Motor neuron (in vitro differentiated cells): ENCODE data around the gene AK9. TPM values are rescaled to one million over a fixed set of nuclear protein-coding genes. Genes with fewer than 3 reads are reported as not detected.

ENCODE experiments used
- ATAC-seq, 8 experiments: fragments of 200-7000 bp; cut with Tn5 transposase; replicated peaks in 6 of 8; 2 replicates each; pipeline ENCODE4 v1.8.0; 2021; ENCODE audit warnings: mild to moderate bottlenecking in 8 of 8, moderate library complexity in 8 of 8
- H3K27ac ChIP-seq, 2 donors: fragments of 250-450 bp; sonication (Bioruptor Pico); 2 replicates each; pipeline ENCODE4 v1.9.0; 2021; ENCODE audit warnings: antibody characterized with exemption in 2 of 2, mild to moderate bottlenecking in 2 of 2, moderate library complexity in 1 of 2
- H3K4me1 ChIP-seq, 2 donors: fragments of 250-450 bp; sonication (Bioruptor Pico); replicated peaks in 1 of 2; 2 replicates each; pipeline ENCODE4 v1.6.1; 2021; ENCODE audit warnings: antibody characterized with exemption in 2 of 2, mild to moderate bottlenecking in 2 of 2, moderate library complexity in 1 of 2
- H3K4me3 ChIP-seq, 5 donors: fragments of 250-450 bp; sonication (Bioruptor Pico); 2 replicates each; pipeline ENCODE4 v1.9.0; 2021; ENCODE audit warnings: antibody characterized with exemption in 5 of 5, mild to moderate bottlenecking in 5 of 5, moderate library complexity in 4 of 5
- whole genome bisulfite sequencing, 10 experiments: fragments of 450-650 bp; shearing (Covaris generic); methylation state at CpG; one replicate each; pipeline ENCODE4 v1.0.0; 2022; 5-methylcytosine and 5-hydroxymethylcytosine counted together
- in situ Hi-C, 9 experiments: fragments of 400-800 bp; cut with MboI; loops; one replicate each; pipeline ENCODE4 v1.15.0; 2021; ENCODE audit warnings: low sequenced_read_pairs in 9 of 9, low pct_unique_long_range_greater_than_20kb in 2 of 9; ENCODE audit not compliant: unreplicated experiment in 9 of 9
- total RNA-seq, 8 experiments: library from RNA; unstranded; fragments of 300-600 nt; gene quantifications; 2 replicates each; pipeline versions ENCODE4 v1.2.3 to v1.2.4, GENCODE V29; 2022

Gene AK9
- total RNA-seq, 8 experiments from 2014 or later: 7.0 to 18.1 (median 13.3) TPM

GRCh38 chr6:109516929-109517328 lies 174.1 kb downstream of the AK9 start:
- Histone ChIP-seq H3K27ac (no peak overlapping the region), H3K4me3 (no peak overlapping the region), H3K4me1 (peaks cover 0 to 7% of the 10 kb centered on the region in 2 donors)
- in situ Hi-C loops: loop anchor here in 1 of 9 experiments (25.0 kb wide), 1 partner anchor 170 kb away; the partner anchor contains the start of genes AK9 and FIG4
- ATAC-seq: no peak
- WGBS, 10 experiments: 33 to 100% (median 53%) methylated on average over 1 to 3 of the region's 3 CpGs; no CpG with 5 or more reads in 3 of the 10 experiments

GRCh38 chr6:109515781-109516409 lies 175.1 kb downstream of the AK9 start:
- H3K4me3 ChIP-seq: no peak overlapping the region
- 34 to 94% (median 79%) methylated on average over 2 to 6 of the region's 6 CpGs for WGBS, 10 experiments
- no peak for ATAC-seq
- H3K27ac ChIP-seq: no peak overlapping the region
- in situ Hi-C loops: loop anchor here in 1 of 9 experiments (25.0 kb wide), 1 partner anchor 171 kb away; the partner anchor contains the start of genes AK9 and FIG4
- peaks cover 0 to 7% of the 10 kb centered on the region in 2 donors for H3K4me1 ChIP-seq

GRCh38 chr6:109514946-109515345 lies 176.1 kb downstream of the AK9 start:
- in situ Hi-C loops: loop anchor here in 1 of 9 experiments (25.0 kb wide), 1 partner anchor 172 kb away; the partner anchor contains the start of genes AK9 and FIG4
- no peak for ATAC-seq

GRCh38 chr6:109513571-109514071 lies 177.4 kb downstream of the AK9 start:
- peak in 5 of 8 experiments; percentile 42 to 65 (median 49) for ATAC-seq
- no peak overlapping the region for H3K4me3 ChIP-seq

More at GRCh38 chr6:109514946-109515345, 176.1 kb downstream of the AK9 start:
- Histone ChIP-seq H3K4me1 (peaks cover 0 to 7% of the 10 kb centered on the region in 2 donors), H3K27ac (no peak overlapping the region), H3K4me3 (no peak overlapping the region)
- WGBS, 10 experiments: 50 to 100% (median 83%) methylated on average over 1 to 3 of the region's 3 CpGs; no CpG with 5 or more reads in 1 of the 10 experiments

GRCh38 chr6:109512271-109512817 lies 178.7 kb downstream of the AK9 start:
- ATAC-seq: no peak
- in situ Hi-C loops: loop anchor here in 1 of 9 experiments (25.0 kb wide), 1 partner anchor 175 kb away; the partner anchor contains the start of genes AK9 and FIG4
- no peak overlapping the region for H3K27ac ChIP-seq
- H3K4me1 ChIP-seq: peaks cover 0 to 7% of the 10 kb centered on the region in 2 donors
- H3K4me3 ChIP-seq: no peak overlapping the region
- WGBS, 10 experiments: 27 to 100% (median 63%) methylated on average over 2 of the region's 2 CpGs; no CpG with 5 or more reads in 2 of the 10 experiments

More at GRCh38 chr6:109513571-109514071, 177.4 kb downstream of the AK9 start:
- H3K27ac ChIP-seq: no peak overlapping the region
- in situ Hi-C loops: loop anchor here in 1 of 9 experiments (25.0 kb wide), 1 partner anchor 174 kb away; the partner anchor contains the start of genes AK9 and FIG4
- H3K4me1 ChIP-seq: peaks cover 0 to 7% of the 10 kb centered on the region in 2 donors
- WGBS, 10 experiments: 17 to 100% (median 57%) methylated on average over 1 to 2 of the region's 2 CpGs; no CpG with 5 or more reads in 3 of the 10 experiments

- in situ Hi-C loops: loop anchor here in 1 of 9 experiments (25.0 kb wide), 1 partner anchor 175 kb away; the partner anchor contains the start of genes AK9 and FIG4
Observed at GRCh38 chr6:109511832-109512231, 179.2 kb downstream of the AK9 start.

GRCh38 chr6:109510358-109510757 lies 180.6 kb downstream of the AK9 start:
- in situ Hi-C loops: loop anchor here in 1 of 9 experiments (25.0 kb wide), 1 partner anchor 177 kb away; the partner anchor contains the start of genes AK9 and FIG4
- WGBS, 10 experiments: 60% methylated on average over 1 of the region's 1 CpG; no CpG with 5 or more reads in 9 of the 10 experiments
- peak in 1 of 8 experiments; percentile 67 for ATAC-seq

More at GRCh38 chr6:109511832-109512231, 179.2 kb downstream of the AK9 start:
- no peak overlapping the region for H3K4me3 ChIP-seq
- H3K4me1 ChIP-seq: peaks cover 0 to 7% of the 10 kb centered on the region in 2 donors
- ATAC-seq: no peak
- WGBS, 10 experiments: 40 to 100% (median 78%) methylated on average over 1 to 2 of the region's 2 CpGs; no CpG with 5 or more reads in 2 of the 10 experiments
- H3K27ac ChIP-seq: no peak overlapping the region

GRCh38 chr6:109508166-109508860 lies 182.7 kb downstream of the AK9 start:
- in situ Hi-C loops: loop anchor here in 1 of 9 experiments (25.0 kb wide), 1 partner anchor 179 kb away; the partner anchor contains the start of genes AK9 and FIG4
- no peaks in the 10 kb centered on the region for H3K4me1 ChIP-seq
- H3K4me3 ChIP-seq: no peak overlapping the region
- ATAC-seq: peak in 1 of 8 experiments; percentile 42
- WGBS, 10 experiments: 0 to 60% (median 5%) methylated on average over 1 to 2 of the region's 4 CpGs; no CpG with 5 or more reads in 4 of the 10 experiments
- H3K27ac ChIP-seq: no peak overlapping the region

More at GRCh38 chr6:109510358-109510757, 180.6 kb downstream of the AK9 start:
- Histone ChIP-seq H3K27ac (no peak overlapping the region), H3K4me1 (peaks cover 0 to 7% of the 10 kb centered on the region in 2 donors), H3K4me3 (no peak overlapping the region)

- WGBS, 10 experiments: 53 to 100% (median 80%) methylated on average over 1 to 4 of the region's 4 CpGs; no CpG with 5 or more reads in 2 of the 10 experiments
- Histone ChIP-seq H3K4me1 (no peaks in the 10 kb centered on the region), H3K27ac (no peak overlapping the region), H3K4me3 (no peak overlapping the region)
- in situ Hi-C loops: loop anchor here in 1 of 9 experiments (25.0 kb wide), 1 partner anchor 180 kb away; the partner anchor contains the start of genes AK9 and FIG4
- no peak for ATAC-seq
Observed at GRCh38 chr6:109507490-109508072, 183.4 kb downstream of the AK9 start.

- WGBS, 10 experiments: 21 to 89% (median 83%) methylated on average over 1 to 2 of the region's 2 CpGs; no CpG with 5 or more reads in 1 of the 10 experiments
- ATAC-seq: no peak
Observed at GRCh38 chr6:109506841-109507240, 184.2 kb downstream of the AK9 start.

GRCh38 chr6:109506314-109506713 lies 184.7 kb downstream of the AK9 start:
- in situ Hi-C loops: loop anchor here in 1 of 9 experiments (25.0 kb wide), 1 partner anchor 181 kb away; the partner anchor contains the start of genes AK9 and FIG4
- no peak overlapping the region for H3K4me3 ChIP-seq
- no peak for ATAC-seq
- no peak overlapping the region for H3K27ac ChIP-seq
- no peaks in the 10 kb centered on the region for H3K4me1 ChIP-seq
- WGBS, 10 experiments: 63 to 100% (median 94%) methylated on average over 1 to 2 of the region's 2 CpGs; no CpG with 5 or more reads in 1 of the 10 experiments

More at GRCh38 chr6:109506841-109507240, 184.2 kb downstream of the AK9 start:
- Histone ChIP-seq H3K4me3 (no peak overlapping the region), H3K27ac (no peak overlapping the region), H3K4me1 (no peaks in the 10 kb centered on the region)
- in situ Hi-C loops: loop anchor here in 1 of 9 experiments (25.0 kb wide), 1 partner anchor 180 kb away; the partner anchor contains the start of genes AK9 and FIG4
